K562 (cell line): ENCODE data around the gene CTSZ. TPM values are rescaled to one million over a fixed set of nuclear protein-coding genes. Genes with fewer than 3 reads are reported as not detected.
A peak's percentile ranks its signal among the peaks of the same experiment; 100 is the strongest.

Source experiments
- CCAR2 ChIP-seq: fragments of 200-400 bp; formaldehyde crosslinking; IDR thresholded peaks from 2 replicates; pipeline ENCODE4 v1.6.1; 2017; ENCODE audit warnings: mild to moderate bottlenecking, low read depth, low read length
- CTCF ChIP-seq, 3 experiments: IDR thresholded peaks in 2 of 3; conservative IDR thresholded peaks in 1 of 3; 2 replicates each; pipeline ENCODE4 v1.5.1; 2011 to 2012; ENCODE audit warnings: low read length in 3 of 3, mild to moderate bottlenecking in 3 of 3, control low read depth in 2 of 3, improper control_type of control experiment in 1 of 3, inconsistent platforms in 1 of 3, low read depth in 1 of 3, mixed read lengths in 1 of 3, moderate library complexity in 1 of 3; ENCODE audit not compliant: insufficient read depth in 2 of 3
- HMG20B ChIP-seq: fragments of 250-450 bp; sonication (Bioruptor Pico); IDR thresholded peaks from 2 replicates; pipeline ENCODE4 v1.5.0; 2021; ENCODE audit warnings: mild to moderate bottlenecking
- HSF4 ChIP-seq: fragments of 250-450 bp; sonication (Bioruptor Pico); IDR thresholded peaks from 2 replicates; pipeline ENCODE4 v2.1.2; 2022; ENCODE audit warnings: mild to moderate bottlenecking, moderate library complexity, borderline replicate concordance
- IRF2 ChIP-seq: sonication (generic); formaldehyde crosslinking; IDR thresholded peaks from 2 replicates; pipeline ENCODE4 v1.8.1; 2022; ENCODE audit warnings: mild to moderate bottlenecking, missing genetic modification reagents
- MBD1 ChIP-seq: fragments of 250-450 bp; sonication (Bioruptor Pico); IDR thresholded peaks from 2 replicates; pipeline ENCODE4 v1.8.0; 2022; ENCODE audit warnings: inconsistent platforms
- NEUROD1 ChIP-seq: fragments of 150-350 bp; IDR thresholded peaks from 2 replicates; pipeline ENCODE4 v1.6.1; 2014; ENCODE audit warnings: borderline replicate concordance, low read length, low read depth; ENCODE audit not compliant: partially characterized antibody
- NONO ChIP-seq, 2 experiments: fragments of 200-400 bp in 1 of 2; fragments of 450-650 bp in 1 of 2; formaldehyde crosslinking in 1 of 2; IDR thresholded peaks; 2 replicates each; pipeline ENCODE4 v1.6.1; 2017; ENCODE audit warnings: low read depth in 2 of 2, mild to moderate bottlenecking in 2 of 2, moderate library complexity in 2 of 2, low read length in 1 of 2
- RAD51 ChIP-seq: fragments of 450-650 bp; IDR thresholded peaks from 2 replicates; pipeline ENCODE4 v1.7.1; 2016; ENCODE audit warnings: low read depth, mild to moderate bottlenecking, borderline replicate concordance
- SNIP1 ChIP-seq: fragments of 450-650 bp; IDR thresholded peaks from 2 replicates; pipeline ENCODE4 v1.7.1; 2017; ENCODE audit warnings: low read depth, mild to moderate bottlenecking
- SOX6 ChIP-seq: fragments of 450-650 bp; IDR thresholded peaks from 2 replicates; pipeline ENCODE4 v1.6.1; 2014; ENCODE audit warnings: mild to moderate bottlenecking
- STAT6 ChIP-seq: sonication (generic); formaldehyde crosslinking; IDR thresholded peaks from 2 replicates; pipeline ENCODE4 v1.8.1; 2023; ENCODE audit warnings: mild to moderate bottlenecking, missing genetic modification reagents
- TEAD2 ChIP-seq: fragments of 450-650 bp; IDR thresholded peaks from 2 replicates; pipeline ENCODE4 v1.6.1; 2016; ENCODE audit warnings: missing genetic modification characterization, control low read depth, missing compliant biosample characterization
- TRIM28 ChIP-seq: fragments of 450-650 bp; IDR thresholded peaks from 2 replicates; pipeline ENCODE4 v1.6.1; 2017
- ZBTB17 ChIP-seq: fragments of 450-650 bp; formaldehyde crosslinking; IDR thresholded peaks from 2 replicates; pipeline ENCODE4 v1.4.0; 2020; ENCODE audit warnings: mild to moderate bottlenecking
- ZFP1 ChIP-seq: fragments of 450-650 bp; formaldehyde crosslinking; IDR thresholded peaks from 2 replicates; pipeline ENCODE4 v1.4.0; 2020; ENCODE audit warnings: mild to moderate bottlenecking, mixed read lengths
- ZFP91 ChIP-seq: sonication (generic); formaldehyde crosslinking; IDR thresholded peaks from 2 replicates; pipeline ENCODE4 v1.8.0; 2022; ENCODE audit warnings: mild to moderate bottlenecking, missing genetic modification reagents
- ZNF212 ChIP-seq: fragments of 450-650 bp; formaldehyde crosslinking; IDR thresholded peaks from 2 replicates; pipeline ENCODE4 v1.4.0; 2020; ENCODE audit warnings: mild to moderate bottlenecking
- ZNF3 ChIP-seq: fragments of 250-450 bp; sonication (Bioruptor Pico); IDR thresholded peaks from 2 replicates; pipeline ENCODE4 v1.5.0; 2021; ENCODE audit warnings: mild to moderate bottlenecking, moderate library complexity
- ZNF586 ChIP-seq: fragments of 450-650 bp; formaldehyde crosslinking; conservative IDR thresholded peaks from 2 replicates; pipeline ENCODE4 v1.4.0; 2020; ENCODE audit warnings: mild to moderate bottlenecking, moderate library complexity
- ZNF655 ChIP-seq: fragments of 250-450 bp; sonication (Bioruptor Pico); IDR thresholded peaks from 2 replicates; pipeline ENCODE4 v1.5.0; 2021
- polyA plus RNA-seq, 8 experiments: library from polyadenylated mRNA; depleted of rRNA in 4 of 8; stranded (reverse) in 5 of 8; unstranded in 3 of 8; fragments of >200 nt; fragmentation: Nextera tagmentation in 2 of 8; fragmentation: Illumina TruSeq in 1 of 8; extraction: Ambion mirVana in 2 of 8; extraction: Trizol in 1 of 8; gene quantifications; 2 replicates each; pipeline versions ENCODE4 v1.2.1 to v1.2.3, GENCODE V29; 2011 to 2014; ENCODE audit warnings: inconsistent platforms in 1 of 8, missing spikeins in 1 of 8
- total RNA-seq, 7 experiments: library from RNA; depleted of rRNA in 6 of 7; stranded (reverse); fragments of >200 nt in 6 of 7; fragmentation: Illumina TruSeq in 2 of 7; extraction: Trizol in 2 of 7; gene quantifications; 2 replicates each; pipeline versions ENCODE4 v1.2.1 to v1.2.3, GENCODE V29; 2011 to 2021; ENCODE audit warnings: low replicate concordance in 1 of 7

CTSZ gene
- total and polyA plus RNA-seq, 9 of the 15 experiments (the other 6 are each of a cell fraction or from before 2014, with no cell fraction given): 1.6 to 143 (median 82.8) TPM

- TF ChIP-seq ZNF586 (CRISPR knock-in tag): 0 out of 2 replicates have a peak, but pooled peaks have one; percentile 72
- TF ChIP-seq ZNF3 (CRISPR knock-in tag): no peak
- no peak for TF ChIP-seq SNIP1
- TF ChIP-seq HSF4 (CRISPR knock-in tag): no peak
- no peak for TF ChIP-seq ZNF655 (CRISPR knock-in tag)
- TF ChIP-seq TEAD2 (tag): no peak
- no peak for TF ChIP-seq MBD1
- TF ChIP-seq STAT6 (CRISPR knock-in tag): no peak
- TF ChIP-seq ZFP1 (CRISPR knock-in tag): 0 out of 2 replicates have a peak, but pooled peaks have one; percentile 72
- TF ChIP-seq CTCF (IDR thresholded peaks at IDR 0.05 in 2 of 3, conservative IDR thresholded peaks at IDR 0.05 in 1 of 3; ENCODE audit: insufficient read depth in 2 of 3, low read depth in 1 of 3, low read length in 3 of 3): no peak
- TF ChIP-seq RAD51: 0 out of 2 replicates have a peak, but pooled peaks have one; percentile 38
- TF ChIP-seq SOX6: no peak
- TF ChIP-seq ZNF212 (CRISPR knock-in tag): 0 out of 2 replicates have a peak, but pooled peaks have one; percentile 83
- TF ChIP-seq HMG20B: 0 out of 2 replicates have a peak, but pooled peaks have one; percentile 81
- no peak for TF ChIP-seq NEUROD1
- TF ChIP-seq ZBTB17 (CRISPR knock-in tag): no peak
- no peak for TF ChIP-seq IRF2 (CRISPR knock-in tag)
- no peak for TF ChIP-seq ZFP91 (CRISPR knock-in tag)
- TF ChIP-seq TRIM28: no peak
- no peak for TF ChIP-seq CCAR2
- TF ChIP-seq NONO (IDR thresholded peaks at IDR 0.05; ENCODE audit: low read depth in 2 of 2, low read length in 1 of 2): no peak
Observed at GRCh38 chr20:59031564-59032022, 24.5 kb upstream of the CTSZ start (continued).
